ENCODE data around the gene TIPRL. TPM values are rescaled to one million over a fixed set of nuclear protein-coding genes. Genes with fewer than 3 reads are reported as not detected.

TIPRL gene
- total and polyA plus RNA-seq, 9 of the 15 experiments (the other 6 are each of a cell fraction or from before 2014, with no cell fraction given) = 41.4 to 90.2 (median 69.9) TPM

DNA sequence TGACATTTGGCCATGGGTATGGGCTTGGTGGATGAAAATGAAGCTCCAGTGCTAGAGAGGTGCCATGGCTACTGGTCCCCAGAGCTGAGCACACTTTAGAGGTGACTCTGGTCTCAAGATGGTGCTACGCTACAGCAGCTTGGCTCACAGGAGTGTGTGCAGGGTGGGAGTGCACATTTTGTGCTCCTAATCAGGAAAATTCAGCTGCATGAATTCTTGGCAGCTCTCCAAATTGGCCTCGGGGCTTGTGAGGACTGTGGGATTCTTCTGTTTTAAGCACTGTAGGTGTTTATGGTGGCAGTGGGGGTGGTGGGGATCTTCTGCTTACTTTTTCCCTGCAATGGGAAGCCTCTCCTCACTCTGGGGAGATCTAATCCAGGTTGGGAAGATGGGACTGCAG is 17.3 kb upstream of the TIPRL start (continued):
- TF ChIP-seq STAT5A (IDR thresholded peaks at IDR 0.05; ENCODE audit: borderline replicate concordance, low read length) (peak; percentile 72), SRSF1 (IDR thresholded peaks at IDR 0.05; ENCODE audit: low read depth, low read length) (no peak), NCOA1 (IDR thresholded peaks at IDR 0.05; ENCODE audit: low read depth) (peak; percentile 47; the same call in 1 of the 2 replicates), NCOR1 (IDR thresholded peaks at IDR 0.05) (peak; percentile 79), MYC (IDR thresholded peaks at IDR 0.05; ENCODE audit: low read depth, low read length) (peak; percentile 65; the same call in 1 of the 2 replicates), MYC (CRISPR knock-in tag; IDR thresholded peaks at IDR 0.05; ENCODE audit: borderline replicate concordance, low read depth) (no peak), BRD9 (IDR thresholded peaks at IDR 0.05; ENCODE audit: low read depth, partially characterized antibody) (peak; percentile 38), ERF (CRISPR knock-in tag; IDR thresholded peaks at IDR 0.05) (no peak), SMARCA4 (IDR thresholded peaks at IDR 0.05) (peak; percentile 83), CTBP1 (IDR thresholded peaks at IDR 0.05; ENCODE audit: borderline replicate concordance) (peak; percentile 45; the same call in 1 of the 2 replicates), SMARCE1 (IDR thresholded peaks at IDR 0.05) (peak; percentile 74), NR4A1 (CRISPR knock-in tag; IDR thresholded peaks at IDR 0.05) (no peak), NR4A1 (tag; IDR thresholded peaks at IDR 0.05) (0 out of 2 replicates have a peak, but pooled peaks have one; percentile 33), SMAD3 (CRISPR knock-in tag; conservative IDR thresholded peaks at IDR 0.05) (no peak), HOXB6 (CRISPR knock-in tag; IDR thresholded peaks at IDR 0.05; ENCODE audit: borderline replicate concordance) (no peak), ZBTB7A (IDR thresholded peaks at IDR 0.05; ENCODE audit: borderline replicate concordance, control insufficient read depth, low read depth, low read length) (peak; percentile 51; the same call in 1 of the 2 replicates), GATA2 (CRISPR knock-in tag; IDR thresholded peaks at IDR 0.05) (peak; percentile 67)
- TF ChIP-seq, protein P1, sequence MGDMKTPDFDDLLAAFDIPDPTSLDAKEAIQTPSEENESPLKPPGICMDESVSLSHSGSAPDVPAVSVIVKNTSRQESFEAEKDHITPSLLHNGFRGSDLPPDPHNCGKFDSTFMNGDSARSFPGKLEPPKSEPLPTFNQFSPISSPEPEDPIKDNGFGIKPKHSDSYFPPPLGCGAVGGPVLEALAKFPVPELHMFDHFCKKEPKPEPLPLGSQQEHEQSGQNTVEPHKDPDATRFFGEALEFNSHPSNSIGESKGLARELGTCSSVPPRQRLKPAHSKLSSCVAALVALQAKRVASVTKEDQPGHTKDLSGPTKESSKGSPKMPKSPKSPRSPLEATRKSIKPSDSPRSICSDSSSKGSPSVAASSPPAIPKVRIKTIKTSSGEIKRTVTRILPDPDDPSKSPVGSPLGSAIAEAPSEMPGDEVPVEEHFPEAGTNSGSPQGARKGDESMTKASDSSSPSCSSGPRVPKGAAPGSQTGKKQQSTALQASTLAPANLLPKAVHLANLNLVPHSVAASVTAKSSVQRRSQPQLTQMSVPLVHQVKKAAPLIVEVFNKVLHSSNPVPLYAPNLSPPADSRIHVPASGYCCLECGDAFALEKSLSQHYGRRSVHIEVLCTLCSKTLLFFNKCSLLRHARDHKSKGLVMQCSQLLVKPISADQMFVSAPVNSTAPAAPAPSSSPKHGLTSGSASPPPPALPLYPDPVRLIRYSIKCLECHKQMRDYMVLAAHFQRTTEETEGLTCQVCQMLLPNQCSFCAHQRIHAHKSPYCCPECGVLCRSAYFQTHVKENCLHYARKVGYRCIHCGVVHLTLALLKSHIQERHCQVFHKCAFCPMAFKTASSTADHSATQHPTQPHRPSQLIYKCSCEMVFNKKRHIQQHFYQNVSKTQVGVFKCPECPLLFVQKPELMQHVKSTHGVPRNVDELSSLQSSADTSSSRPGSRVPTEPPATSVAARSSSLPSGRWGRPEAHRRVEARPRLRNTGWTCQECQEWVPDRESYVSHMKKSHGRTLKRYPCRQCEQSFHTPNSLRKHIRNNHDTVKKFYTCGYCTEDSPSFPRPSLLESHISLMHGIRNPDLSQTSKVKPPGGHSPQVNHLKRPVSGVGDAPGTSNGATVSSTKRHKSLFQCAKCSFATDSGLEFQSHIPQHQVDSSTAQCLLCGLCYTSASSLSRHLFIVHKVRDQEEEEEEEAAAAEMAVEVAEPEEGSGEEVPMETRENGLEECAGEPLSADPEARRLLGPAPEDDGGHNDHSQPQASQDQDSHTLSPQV (IDR thresholded peaks at IDR 0.05) = 0 out of 2 replicates have a peak, but pooled peaks have one; percentile 39
- TF ChIP-seq, protein P2, sequence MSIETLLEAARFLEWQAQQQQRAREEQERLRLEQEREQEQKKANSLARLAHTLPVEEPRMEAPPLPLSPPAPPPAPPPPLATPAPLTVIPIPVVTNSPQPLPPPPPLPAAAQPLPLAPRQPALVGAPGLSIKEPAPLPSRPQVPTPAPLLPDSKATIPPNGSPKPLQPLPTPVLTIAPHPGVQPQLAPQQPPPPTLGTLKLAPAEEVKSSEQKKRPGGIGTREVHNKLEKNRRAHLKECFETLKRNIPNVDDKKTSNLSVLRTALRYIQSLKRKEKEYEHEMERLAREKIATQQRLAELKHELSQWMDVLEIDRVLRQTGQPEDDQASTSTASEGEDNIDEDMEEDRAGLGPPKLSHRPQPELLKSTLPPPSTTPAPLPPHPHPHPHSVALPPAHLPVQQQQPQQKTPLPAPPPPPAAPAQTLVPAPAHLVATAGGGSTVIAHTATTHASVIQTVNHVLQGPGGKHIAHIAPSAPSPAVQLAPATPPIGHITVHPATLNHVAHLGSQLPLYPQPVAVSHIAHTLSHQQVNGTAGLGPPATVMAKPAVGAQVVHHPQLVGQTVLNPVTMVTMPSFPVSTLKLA (conservative IDR thresholded peaks at IDR 0.05) = peak; percentile 47 to 60; a peak in 3 of 4 replicates
- TF ChIP-seq, protein P3, sequence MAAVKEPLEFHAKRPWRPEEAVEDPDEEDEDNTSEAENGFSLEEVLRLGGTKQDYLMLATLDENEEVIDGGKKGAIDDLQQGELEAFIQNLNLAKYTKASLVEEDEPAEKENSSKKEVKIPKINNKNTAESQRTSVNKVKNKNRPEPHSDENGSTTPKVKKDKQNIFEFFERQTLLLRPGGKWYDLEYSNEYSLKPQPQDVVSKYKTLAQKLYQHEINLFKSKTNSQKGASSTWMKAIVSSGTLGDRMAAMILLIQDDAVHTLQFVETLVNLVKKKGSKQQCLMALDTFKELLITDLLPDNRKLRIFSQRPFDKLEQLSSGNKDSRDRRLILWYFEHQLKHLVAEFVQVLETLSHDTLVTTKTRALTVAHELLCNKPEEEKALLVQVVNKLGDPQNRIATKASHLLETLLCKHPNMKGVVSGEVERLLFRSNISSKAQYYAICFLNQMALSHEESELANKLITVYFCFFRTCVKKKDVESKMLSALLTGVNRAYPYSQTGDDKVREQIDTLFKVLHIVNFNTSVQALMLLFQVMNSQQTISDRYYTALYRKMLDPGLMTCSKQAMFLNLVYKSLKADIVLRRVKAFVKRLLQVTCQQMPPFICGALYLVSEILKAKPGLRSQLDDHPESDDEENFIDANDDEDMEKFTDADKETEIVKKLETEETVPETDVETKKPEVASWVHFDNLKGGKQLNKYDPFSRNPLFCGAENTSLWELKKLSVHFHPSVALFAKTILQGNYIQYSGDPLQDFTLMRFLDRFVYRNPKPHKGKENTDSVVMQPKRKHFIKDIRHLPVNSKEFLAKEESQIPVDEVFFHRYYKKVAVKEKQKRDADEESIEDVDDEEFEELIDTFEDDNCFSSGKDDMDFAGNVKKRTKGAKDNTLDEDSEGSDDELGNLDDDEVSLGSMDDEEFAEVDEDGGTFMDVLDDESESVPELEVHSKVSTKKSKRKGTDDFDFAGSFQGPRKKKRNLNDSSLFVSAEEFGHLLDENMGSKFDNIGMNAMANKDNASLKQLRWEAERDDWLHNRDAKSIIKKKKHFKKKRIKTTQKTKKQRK (IDR thresholded peaks at IDR 0.05; ENCODE audit: borderline replicate concordance, low read depth, low read length) = peak; percentile 27; the same call in 1 of the 2 replicates
